HG03039 (cell line): Measurements from ENCODE around the gene CAMK2G.
"Not testable (repeated sequence)": the region's sequence is repeated elsewhere in the genome, so short reads cannot be mapped to it uniquely, and the experiment has no call there.

Experiments
- ATAC-seq: cut with Tn5 transposase; IDR thresholded peaks from one replicate; pipeline ENCODE4 v1.9.1; 2021; ENCODE audit warnings: mild to moderate bottlenecking, moderate library complexity; ENCODE audit not compliant: unreplicated experiment

The CAMK2G gene

GRCh38 chr10:73842349-73842748 lies 32.0 kb downstream of the CAMK2G start:
- no peak for ATAC-seq

- no peak for ATAC-seq
Observed at GRCh38 chr10:73841526-73842285, 32.6 kb downstream of the CAMK2G start.

- ATAC-seq = no peak
Observed at GRCh38 chr10:73841061-73841421, 33.3 kb downstream of the CAMK2G start.

GRCh38 chr10:73840403-73841060 lies 33.8 kb downstream of the CAMK2G start:
- no peak for ATAC-seq

- ATAC-seq = no peak
Observed at GRCh38 chr10:73840056-73840402, 34.3 kb downstream of the CAMK2G start.

- ATAC-seq = no peak
Observed at GRCh38 chr10:73839276-73839966, 34.9 kb downstream of the CAMK2G start.

- ATAC-seq = no peak
Observed at GRCh38 chr10:73838827-73839226, 35.5 kb downstream of the CAMK2G start.

- ATAC-seq = no peak
Observed at GRCh38 chr10:73838008-73838567, 36.3 kb downstream of the CAMK2G start.

- ATAC-seq = no peak
Observed at GRCh38 chr10:73837072-73837471, 37.3 kb downstream of the CAMK2G start.

- no peak for ATAC-seq
Observed at GRCh38 chr10:73836427-73836980, 37.9 kb downstream of the CAMK2G start.

GRCh38 chr10:73829090-73829489 lies 45.3 kb downstream of the CAMK2G start:
- not testable (repeated sequence) for ATAC-seq

GRCh38 chr10:73828161-73828560 lies 46.2 kb downstream of the CAMK2G start:
- no peak for ATAC-seq

- ATAC-seq = no peak
Observed at GRCh38 chr10:73827346-73828089, 46.8 kb downstream of the CAMK2G start.

GRCh38 chr10:73824146-73824725 lies 50.1 kb downstream of the CAMK2G start:
- ATAC-seq = no peak

GRCh38 chr10:73823391-73823790 lies 51.0 kb downstream of the CAMK2G start:
- ATAC-seq = no peak

GRCh38 chr10:73819513-73820093 lies 54.8 kb downstream of the CAMK2G start:
- ATAC-seq = no peak

GRCh38 chr10:73819081-73819480 lies 55.3 kb downstream of the CAMK2G start:
- no peak for ATAC-seq

- ATAC-seq = no peak
Observed at GRCh38 chr10:73818402-73818801, 56.0 kb downstream of the CAMK2G start.

- no peak for ATAC-seq
Observed at GRCh38 chr10:73817826-73818225, 56.5 kb downstream of the CAMK2G start.
